Aorta (tissue), 5 donors: ENCODE results near the gene SH2D3C. TPM values are rescaled to one million over a fixed set of nuclear protein-coding genes. Genes with fewer than 3 reads are reported as not detected.
A peak's percentile ranks its signal among the peaks of the same experiment; 100 is the strongest.

ENCODE experiments used
- ATAC-seq: fragments of 200-7000 bp; cut with Tn5 transposase; one replicate; pipeline ENCODE4 v1.9.1; 2022; ENCODE audit warnings: moderate library complexity; ENCODE audit not compliant: low FRiP score
- DNase-seq, 2 donors: peaks; one replicate each; pipeline ENCODE4 v3.0.0-alpha.2; 2020
- H3K27ac ChIP-seq, 2 donors: one replicate each; pipeline ENCODE4 v1.5.1; 2013; ENCODE audit warnings: low read length in 2 of 2, mild to moderate bottlenecking in 2 of 2, moderate library complexity in 2 of 2, control low read depth in 1 of 2, inconsistent platforms in 1 of 2, low read depth in 1 of 2
- H3K27me3 ChIP-seq, 2 donors: one replicate each; pipeline ENCODE4 v1.6.1; 2013; ENCODE audit warnings: control low read depth in 1 of 2, low read length in 1 of 2, mild to moderate bottlenecking in 1 of 2, moderate library complexity in 1 of 2; ENCODE audit not compliant: insufficient read depth in 2 of 2, control insufficient read depth in 1 of 2
- H3K36me3 ChIP-seq, 2 donors: one replicate each; pipeline ENCODE4 v1.6.1; 2013; ENCODE audit warnings: control low read depth in 1 of 2, low read length in 1 of 2, mild to moderate bottlenecking in 1 of 2; ENCODE audit not compliant: insufficient read depth in 2 of 2, control insufficient read depth in 1 of 2
- H3K4me1 ChIP-seq, 2 donors: one replicate each; pipeline ENCODE4 v1.6.1; 2013; ENCODE audit warnings: low read length in 2 of 2, control low read depth in 1 of 2, mild to moderate bottlenecking in 1 of 2, moderate library complexity in 1 of 2; ENCODE audit not compliant: insufficient read depth in 2 of 2, control insufficient read depth in 1 of 2
- H3K4me3 ChIP-seq, 2 donors: one replicate each; pipeline ENCODE4 v1.5.1; 2013; ENCODE audit warnings: low read length in 2 of 2, control low read depth in 1 of 2, mild to moderate bottlenecking in 1 of 2
- H3K9me3 ChIP-seq: one replicate; pipeline ENCODE4 v1.6.1; 2013; ENCODE audit warnings: mild to moderate bottlenecking, low read length; ENCODE audit not compliant: control insufficient read depth
- WGBS, 2 donors: extraction: QIAGEN DNeasy Blood & Tissue Kit; methylation state at CpG; one replicate each; pipeline ENCODE4 v1.1.7; 2013; 5-methylcytosine and 5-hydroxymethylcytosine counted together
- intact Hi-C, 2 donors: fragments of 100-400 bp; cut with DNase I; formaldehyde crosslinking; loops; one replicate each; pipeline versions ENCODE4 v1.14.2 to v1.15.0; 2022
- polyA plus RNA-seq, 2 donors: library from polyadenylated mRNA; stranded (reverse); fragments of 200-250 nt; gene quantifications; one replicate each; pipeline ENCODE4 v1.2.3, GENCODE V29; 2013
- total RNA-seq, 2 donors: library from RNA; stranded (reverse); fragmentation: NEBNext Ultra II Directional; extraction: Animal tissue kit (Norgen Biotek cat#: 25700); gene quantifications; one replicate each; pipeline ENCODE4 v1.2.1, GENCODE V29; 2021
- donor health status: healthy with polysubstance abuse.
- donor health status: Bipolar disorder and iron deficiency.
- donor health status: DM: no; HTN: no; CAD: no.
- donor health status: DM: no; HTN: no; CAD: no.
- donor health status: DM: yes; HTN: yes; CAD: no.

The SH2D3C gene
- total and polyA plus RNA-seq, 4 donors = 0.13 to 34.8 (median 10.8) TPM

DNA sequence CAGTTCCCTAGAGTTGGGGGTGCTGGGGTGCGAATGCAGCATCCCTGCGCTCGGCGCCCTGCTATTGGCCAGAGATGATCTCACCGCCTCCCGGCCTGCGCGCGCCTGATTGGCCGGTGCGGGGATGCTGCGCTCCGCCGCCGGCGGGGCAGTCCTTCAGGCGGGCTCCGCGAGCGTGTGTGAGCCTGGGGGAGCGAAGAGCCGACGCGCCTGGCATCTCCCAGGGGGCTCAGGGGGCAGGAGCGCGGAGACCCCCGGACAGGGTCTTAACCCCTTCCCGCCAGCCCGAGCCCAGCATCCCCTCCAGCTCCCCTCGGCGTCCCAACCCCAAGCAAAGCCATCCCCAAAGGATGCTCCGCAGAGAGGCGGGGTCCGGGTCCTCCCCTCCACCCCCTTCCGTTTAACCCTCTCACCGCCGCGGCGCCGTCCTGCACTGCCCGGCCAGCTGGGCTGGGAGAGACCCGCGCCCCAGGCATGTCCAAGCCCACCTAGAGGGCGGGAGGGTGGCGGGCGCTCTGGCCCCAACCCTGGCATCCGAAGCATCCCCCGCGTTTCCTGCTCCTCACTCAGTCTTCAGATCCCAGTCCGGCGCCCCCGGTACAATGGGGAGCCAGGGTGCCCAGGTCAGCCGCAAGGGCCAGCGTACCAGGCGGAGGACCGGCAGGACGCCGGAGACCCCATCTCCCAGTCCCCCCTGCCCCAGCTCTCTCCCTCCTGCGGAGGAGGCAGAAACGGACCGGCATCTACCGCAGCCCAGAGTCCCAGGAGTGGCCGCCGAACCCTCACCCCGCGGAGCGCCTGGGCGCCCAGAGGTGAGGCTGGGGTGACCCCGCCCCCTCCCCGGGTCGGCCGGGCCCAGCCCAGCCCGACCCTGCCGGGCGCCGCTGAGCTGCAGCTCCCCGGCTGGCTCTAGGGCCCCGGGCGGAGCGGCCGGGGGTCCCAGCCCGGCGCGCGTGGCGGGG is 24.1 kb downstream of the SH2D3C start:
- H3K4me3 ChIP-seq = no peak overlapping the region
- DNase-seq (no peak), ATAC-seq (peak; percentile 9)
- no peaks in the 10 kb centered on the region for H3K9me3 ChIP-seq
- no peak overlapping the region for H3K27ac ChIP-seq
- 23 to 35% methylated on average over 46 to 86 of the region's 86 CpGs for WGBS, 2 donors
- intact Hi-C loops = no loop called here
- H3K36me3 ChIP-seq = no peaks in the 10 kb centered on the region
- no peaks in the 10 kb centered on the region for H3K27me3 ChIP-seq
- H3K4me1 ChIP-seq = no peaks in the 10 kb centered on the region

DNA sequence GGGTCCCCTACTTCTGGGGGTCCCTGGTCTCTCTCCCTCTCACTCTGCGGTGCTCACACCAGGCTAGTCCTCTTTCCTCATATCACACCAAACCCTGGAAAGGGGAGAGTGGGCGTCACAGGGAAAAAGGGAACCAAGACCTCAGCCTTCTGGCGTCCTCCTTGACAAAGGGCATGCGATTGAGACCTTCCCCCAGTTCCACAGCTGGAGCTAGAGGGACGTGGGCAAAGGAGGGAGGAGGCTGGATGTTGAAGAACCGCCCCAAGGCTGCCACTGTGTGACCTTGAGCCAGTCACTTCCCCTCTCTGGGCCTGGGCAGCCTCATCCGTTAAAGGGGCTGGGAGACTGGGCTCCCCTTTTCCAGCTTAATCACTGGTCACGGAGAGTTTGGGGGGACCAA is 24.8 kb downstream of the SH2D3C start:
- Histone ChIP-seq H3K27ac (no peak overlapping the region), H3K27me3 (no peaks in the 10 kb centered on the region), H3K4me1 (no peaks in the 10 kb centered on the region), H3K36me3 (no peaks in the 10 kb centered on the region), H3K4me3 (no peak overlapping the region), H3K9me3 (no peaks in the 10 kb centered on the region)
- DNase-seq (no peak), ATAC-seq (no peak)
- intact Hi-C loops = no loop called here
- WGBS, 2 donors = 80 to 81% methylated on average over 7 to 8 of the region's 8 CpGs

DNA sequence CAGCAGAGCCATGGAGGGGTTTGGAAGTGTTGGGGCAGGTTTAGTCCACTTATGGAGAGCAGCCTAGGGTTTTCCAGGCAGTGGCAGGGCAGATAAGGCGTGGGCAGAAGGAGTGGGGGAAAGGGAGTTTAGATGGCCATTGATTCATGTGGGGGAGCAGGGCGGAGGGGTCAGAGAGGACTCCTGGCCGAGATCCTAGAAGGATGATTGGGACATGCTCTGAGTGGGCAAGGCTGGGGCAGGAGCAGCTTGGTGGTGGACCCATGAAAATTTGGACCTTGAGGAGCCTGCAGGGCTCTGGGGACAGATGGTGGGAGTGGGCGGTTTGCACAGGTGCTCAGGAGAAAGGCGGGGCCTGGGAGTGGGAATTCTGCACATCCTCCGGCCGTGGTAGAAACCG is 25.3 kb downstream of the SH2D3C start:
- WGBS, 2 donors = 86 to 92% methylated on average over 8 of the region's 8 CpGs
- ATAC-seq (no peak), DNase-seq (no peak)
- Histone ChIP-seq H3K4me3 (no peak overlapping the region), H3K9me3 (no peaks in the 10 kb centered on the region), H3K27me3 (no peaks in the 10 kb centered on the region), H3K4me1 (no peaks in the 10 kb centered on the region), H3K36me3 (no peaks in the 10 kb centered on the region), H3K27ac (no peak overlapping the region)
- intact Hi-C loops = no loop called here

DNA sequence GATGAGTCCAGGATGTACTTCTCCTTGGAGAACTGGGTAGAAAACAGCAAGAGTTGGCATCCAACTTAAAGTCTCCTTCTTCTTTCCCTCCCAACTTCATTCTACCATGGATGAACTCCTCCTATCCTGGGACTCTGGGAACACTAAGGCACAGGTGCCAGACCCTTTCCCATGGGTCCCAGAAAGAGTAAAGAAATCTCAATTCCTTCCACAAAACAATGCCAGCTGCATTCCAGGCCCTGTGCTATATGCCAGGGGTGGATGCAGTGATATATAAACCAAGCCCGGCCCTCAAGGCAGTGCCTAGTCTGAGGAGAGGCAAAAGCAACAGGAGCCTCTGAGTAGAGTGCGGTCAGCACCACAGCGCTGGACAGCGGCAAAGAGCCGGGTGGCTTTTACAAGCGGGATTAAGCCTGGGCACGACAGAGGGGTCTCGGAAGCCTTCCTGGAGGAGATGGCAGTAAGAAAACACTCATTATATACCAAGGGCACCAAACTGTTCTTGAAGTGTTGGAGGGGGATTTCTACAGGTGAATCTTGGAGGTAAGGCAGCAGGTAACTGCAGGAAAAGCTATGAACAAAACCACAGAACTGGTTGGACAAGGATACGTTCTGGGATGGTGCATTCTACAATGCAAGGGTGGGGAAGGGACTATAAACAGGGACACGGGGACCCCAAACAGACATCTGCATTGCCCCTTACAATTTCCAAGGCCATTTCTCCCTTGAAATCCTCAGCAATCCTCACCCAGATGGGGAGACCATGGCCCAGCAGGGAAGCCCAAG is 27.0 kb downstream of the SH2D3C start:
- H3K36me3 ChIP-seq = no peaks in the 10 kb centered on the region
- H3K27me3 ChIP-seq = no peaks in the 10 kb centered on the region
- ATAC-seq (no peak), DNase-seq (peak in 1 of 2 donors; percentile 81)
- no peak overlapping the region for H3K4me3 ChIP-seq
- no peak overlapping the region for H3K27ac ChIP-seq
- no peaks in the 10 kb centered on the region for H3K4me1 ChIP-seq
- intact Hi-C loops = no loop called here
- no peaks in the 10 kb centered on the region for H3K9me3 ChIP-seq
- WGBS, 2 donors = 22 to 28% methylated on average over 10 of the region's 10 CpGs

DNA sequence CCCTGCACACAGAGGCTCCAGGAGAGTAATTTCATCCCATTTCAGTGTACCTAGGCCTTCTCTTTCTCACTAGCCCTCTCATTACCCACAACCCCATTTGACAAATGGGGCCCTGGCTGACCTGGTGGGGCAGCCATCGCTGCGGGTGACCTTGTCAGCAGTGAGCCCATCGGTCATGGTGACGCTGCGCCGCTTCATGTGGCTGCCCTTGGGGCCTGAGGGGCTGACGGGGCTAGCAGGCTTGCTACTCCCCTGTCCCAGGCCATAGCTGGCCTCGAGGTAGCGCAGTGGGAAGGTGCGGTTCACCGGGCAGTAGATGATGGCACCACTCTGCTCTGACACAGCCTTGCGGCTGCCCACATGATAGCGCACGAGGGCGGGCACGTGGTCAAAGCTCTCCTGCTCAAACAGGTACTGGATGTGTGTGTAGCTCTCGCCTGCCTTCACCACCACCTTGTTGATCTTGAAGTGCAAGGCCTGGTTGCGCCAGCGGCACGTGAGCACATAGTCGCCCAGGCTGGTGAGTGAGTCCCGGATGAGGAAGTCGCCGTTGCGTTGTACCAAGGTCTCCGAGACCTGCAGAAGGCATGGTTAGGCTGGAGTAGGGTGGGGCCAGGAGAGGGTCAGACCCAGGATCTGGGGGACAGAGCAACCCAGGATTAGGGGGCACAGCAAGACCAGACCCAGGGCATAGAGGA is 29.2 kb downstream of the SH2D3C start:
- H3K27ac ChIP-seq = no peak overlapping the region
- no peaks in the 10 kb centered on the region for H3K9me3 ChIP-seq
- H3K36me3 ChIP-seq = no peaks in the 10 kb centered on the region
- 94% methylated on average over 26 of the region's 26 CpGs for WGBS, 2 donors
- ATAC-seq (no peak), DNase-seq (no peak)
- intact Hi-C loops = no loop called here
- H3K27me3 ChIP-seq = no peaks in the 10 kb centered on the region
- no peaks in the 10 kb centered on the region for H3K4me1 ChIP-seq
- H3K4me3 ChIP-seq = no peak overlapping the region

DNA sequence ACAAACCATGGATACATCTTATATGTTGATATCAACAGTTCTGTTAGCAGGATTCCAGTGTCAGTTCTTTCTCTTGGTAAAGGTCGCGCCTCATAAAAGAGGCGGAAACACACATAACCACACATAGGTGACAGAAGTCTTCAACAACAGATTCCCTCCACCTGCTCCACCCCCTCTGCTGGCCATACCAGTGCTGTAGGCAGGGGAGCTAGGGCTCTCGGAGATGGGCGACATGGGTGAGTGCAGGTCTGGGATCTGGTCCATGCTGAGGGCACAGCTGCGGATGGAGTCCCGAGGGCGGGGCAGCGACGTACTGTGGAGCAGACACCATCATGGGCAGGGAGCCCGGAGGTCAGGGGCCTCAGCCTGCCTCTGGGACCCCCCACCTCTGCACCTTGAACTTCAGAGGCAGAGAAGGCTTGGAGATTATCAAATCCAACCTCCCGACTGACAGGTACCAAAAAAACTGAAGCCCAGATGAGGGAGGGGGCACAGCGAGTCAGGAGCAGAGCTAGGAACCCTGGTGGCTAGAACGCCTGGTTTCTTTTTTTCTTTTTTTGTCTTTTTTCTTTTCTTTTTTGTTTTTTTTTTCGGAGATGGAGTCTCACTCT is 31.4 kb downstream of the SH2D3C start:
- no peak for DNase-seq
- Histone ChIP-seq H3K27ac (no peak overlapping the region), H3K4me1 (no peaks in the 10 kb centered on the region), H3K9me3 (no peaks in the 10 kb centered on the region), H3K27me3 (no peaks in the 10 kb centered on the region), H3K4me3 (no peak overlapping the region), H3K36me3 (no peaks in the 10 kb centered on the region)
- intact Hi-C loops = no loop called here
- no peak for ATAC-seq
- 72 to 73% methylated on average over 15 of the region's 15 CpGs for whole genome bisulfite sequencing, 2 donors

DNA sequence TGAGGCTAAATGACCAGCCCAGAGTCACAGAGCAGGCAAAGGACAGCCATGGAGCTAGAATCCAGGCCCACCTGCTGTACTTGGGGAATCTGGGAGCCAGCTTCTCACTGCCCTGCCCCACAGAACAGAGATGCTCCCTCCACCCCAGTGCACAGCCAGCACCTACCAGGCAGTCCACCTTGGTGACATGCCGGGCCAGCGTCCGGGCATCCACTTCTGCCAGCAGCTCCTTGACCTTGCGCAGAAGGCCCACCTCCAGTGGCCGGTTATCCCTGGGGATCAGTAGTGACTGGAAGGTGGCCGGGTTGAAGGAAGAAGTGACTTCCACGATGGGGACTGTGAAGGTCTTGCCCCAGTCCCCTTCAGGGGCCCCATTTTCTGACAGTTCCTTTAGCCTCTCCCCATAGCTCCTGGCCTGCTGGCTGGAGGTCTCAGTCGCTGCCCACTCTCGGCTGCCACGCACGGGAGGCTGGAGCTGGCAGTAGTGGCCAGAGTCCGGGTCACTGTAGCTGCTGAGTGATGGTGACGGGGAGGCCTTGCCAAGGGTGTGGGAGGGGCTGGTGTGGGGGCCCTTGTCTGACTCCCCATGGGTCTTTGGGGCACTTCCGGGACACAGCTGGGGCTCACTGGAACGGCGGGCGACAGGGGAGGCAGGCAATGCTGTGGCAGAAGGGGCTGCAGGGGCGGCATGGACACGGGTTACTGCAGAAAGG is 33.9 kb downstream of the SH2D3C start:
- Histone ChIP-seq H3K9me3 (no peaks in the 10 kb centered on the region), H3K36me3 (no peaks in the 10 kb centered on the region), H3K4me3 (no peak overlapping the region), H3K27ac (no peak overlapping the region), H3K27me3 (no peaks in the 10 kb centered on the region), H3K4me1 (no peaks in the 10 kb centered on the region)
- intact Hi-C loops = no loop called here
- DNase-seq = no peak
- 90 to 91% methylated on average over 19 of the region's 19 CpGs for WGBS, 2 donors
- no peak for ATAC-seq
